Spleen (tissue), 13 donors: ENCODE measurements around the gene OR52B4. TPM values are rescaled to one million over a fixed set of nuclear protein-coding genes. Genes with fewer than 3 reads are reported as not detected.
"Not testable (repeated sequence)": the region's sequence is repeated elsewhere in the genome, so short reads cannot be mapped to it uniquely, and the experiment has no call there.

ENCODE experiments used
- DNase-seq: peaks from one replicate; pipeline ENCODE4 v3.0.0-alpha.2; 2020
- H3K27ac ChIP-seq, 8 donors: fragments of 200-600 bp; sonication (generic) in 7 of 8; 1 replicate in 4 of 8; 2 replicates in 4 of 8; pipeline versions ENCODE4 v1.5.0 to v1.8.0; 2016 to 2021; ENCODE audit warnings: inconsistent platforms in 4 of 8, mild to moderate bottlenecking in 4 of 8, moderate library complexity in 1 of 8
- H3K27me3 ChIP-seq, 7 donors: fragments of 200-600 bp; sonication (generic) in 6 of 7; replicated peaks in 1 of 7; 1 replicate in 4 of 7; 2 replicates in 3 of 7; pipeline versions ENCODE4 v1.5.0 to v1.8.0; 2016 to 2021; ENCODE audit warnings: inconsistent platforms in 3 of 7, mild to moderate bottlenecking in 1 of 7
- H3K36me3 ChIP-seq, 6 donors: fragments of 200-600 bp; sonication (generic) in 5 of 6; 1 replicate in 4 of 6; 2 replicates in 2 of 6; pipeline versions ENCODE4 v1.5.0 to v1.8.0; 2016 to 2021; ENCODE audit warnings: inconsistent platforms in 2 of 6
- H3K4me1 ChIP-seq, 6 donors: fragments of 200-600 bp; sonication (generic) in 5 of 6; 1 replicate in 3 of 6; 2 replicates in 3 of 6; pipeline versions ENCODE4 v1.5.0 to v1.8.0; 2016 to 2021; ENCODE audit warnings: inconsistent platforms in 3 of 6
- H3K4me3 ChIP-seq, 8 donors: fragments of 200-600 bp; sonication (generic) in 7 of 8; 1 replicate in 4 of 8; 2 replicates in 4 of 8; pipeline versions ENCODE4 v1.5.0 to v1.8.0; 2016 to 2021; ENCODE audit warnings: inconsistent platforms in 4 of 8, mild to moderate bottlenecking in 4 of 8, moderate library complexity in 2 of 8
- H3K9me3 ChIP-seq, 8 donors: fragments of 200-600 bp; sonication (generic) in 7 of 8; 1 replicate in 4 of 8; 2 replicates in 4 of 8; pipeline versions ENCODE4 v1.5.0 to v1.8.0; 2016 to 2021; ENCODE audit warnings: inconsistent platforms in 4 of 8
- POLR2A ChIP-seq, 3 donors: fragments of 450-650 bp; IDR thresholded peaks; one replicate each; pipeline ENCODE4 v1.5.1; 2017; ENCODE audit warnings: antibody characterized with exemption in 3 of 3, mild to moderate bottlenecking in 1 of 3
- POLR2AphosphoS5 ChIP-seq, 3 donors: sonication (generic); formaldehyde crosslinking; IDR thresholded peaks; one replicate each; pipeline ENCODE4 v1.5.1; 2017; ENCODE audit warnings: antibody characterized with exemption in 3 of 3
- WGBS, 5 donors: extraction: QIAGEN DNeasy Blood & Tissue Kit in 3 of 5; methylation state at CpG; one replicate each; pipeline versions ENCODE4 v1.1.5 to v1.1.7; 2013 to 2018; 5-methylcytosine and 5-hydroxymethylcytosine counted together
- intact Hi-C: fragments of 100-400 bp; cut with DNase I; formaldehyde crosslinking; loops from one replicate; pipeline ENCODE4 v1.15.0; 2023; ENCODE audit warnings: low total_unique reads
- long read RNA-seq, 2 donors: transcript quantifications; one replicate each; lab custom pipeline, GENCODE V29; 2026
- polyA plus RNA-seq, 3 donors: library from polyadenylated mRNA; stranded (reverse); fragments of 200-250 nt; gene quantifications; one replicate each; pipeline ENCODE4 v1.2.1, GENCODE V29; 2013
- total RNA-seq, 7 donors: library from RNA; depleted of rRNA in 3 of 7; stranded (reverse); fragments of >200 nt in 3 of 7; fragmentation: NEBNext Ultra II Directional in 4 of 7; extraction: Animal tissue kit (Norgen Biotek cat#: 25700) in 4 of 7; gene quantifications; one replicate each; pipeline versions ENCODE4 v1.1.0 to v1.2.1, GENCODE V29; 2016 to 2021
- TF ChIP-seq, protein P1 (sequence below), 11 experiments: fragments of 200-600 bp in 7 of 11; fragments of 450-650 bp in 4 of 11; sonication (generic) in 4 of 11; IDR thresholded peaks in 8 of 11; conservative IDR thresholded peaks in 3 of 11; 1 replicate in 7 of 11; 2 replicates in 4 of 11; pipeline versions ENCODE4 v1.4.0 to v1.8.0; 2016 to 2021; ENCODE audit warnings: antibody characterized with exemption in 11 of 11, inconsistent platforms in 4 of 11, mild to moderate bottlenecking in 1 of 11
- donor health status: healthy with polysubstance abuse.
- donor health status: DM: no; HTN: no; CAD: no; lungs with moderate emphysema.
- donor health status: DM: no; HTN: no; CAD: no.
- donor health status: Bipolar disorder and iron deficiency.
- donor health status: healthy.
- donor health status: DM: no; HTN: no; CAD: no.
- donor health status: DM: yes; HTN: yes; CAD: no.

The OR52B4 gene
- not detected for total RNA-seq
- not detected for polyA plus RNA-seq
- long read RNA-seq, donor 1: 0 reads
- long read RNA-seq, donor 2: 0 reads

DNA sequence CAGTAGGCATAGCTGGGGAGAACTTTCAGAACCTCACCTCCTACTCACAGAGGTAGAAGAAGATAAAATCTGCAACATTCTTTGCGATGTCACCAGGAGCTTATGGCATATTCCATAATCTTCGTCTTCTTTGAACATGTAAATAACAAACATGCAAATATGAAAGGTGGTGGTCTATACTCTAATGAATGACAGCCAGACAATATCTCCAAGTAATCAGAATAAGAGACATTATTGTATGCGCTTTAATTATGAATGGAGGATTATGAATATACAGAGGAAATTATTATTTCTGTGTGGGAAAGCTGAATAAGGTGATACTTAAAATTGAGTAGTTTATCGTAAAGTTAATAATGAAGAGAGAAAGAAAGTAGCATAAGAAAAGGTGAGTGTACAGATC is at the start of gene OR52B4:
Gene OR52B4 (minus strand): TSS at position 101 of the 400 bp plus-strand sequence. CDS start 91 bp downstream, at position 10.
- intact Hi-C loops: no loop called here
- 69 to 95% (median 86%) methylated on average over 4 of the region's 4 CpGs for WGBS, 5 donors
- TF ChIP-seq POLR2AphosphoS5 (IDR thresholded peaks at IDR 0.05) (no peak), POLR2A (IDR thresholded peaks at IDR 0.05) (no peak)
- TF ChIP-seq, protein P1, sequence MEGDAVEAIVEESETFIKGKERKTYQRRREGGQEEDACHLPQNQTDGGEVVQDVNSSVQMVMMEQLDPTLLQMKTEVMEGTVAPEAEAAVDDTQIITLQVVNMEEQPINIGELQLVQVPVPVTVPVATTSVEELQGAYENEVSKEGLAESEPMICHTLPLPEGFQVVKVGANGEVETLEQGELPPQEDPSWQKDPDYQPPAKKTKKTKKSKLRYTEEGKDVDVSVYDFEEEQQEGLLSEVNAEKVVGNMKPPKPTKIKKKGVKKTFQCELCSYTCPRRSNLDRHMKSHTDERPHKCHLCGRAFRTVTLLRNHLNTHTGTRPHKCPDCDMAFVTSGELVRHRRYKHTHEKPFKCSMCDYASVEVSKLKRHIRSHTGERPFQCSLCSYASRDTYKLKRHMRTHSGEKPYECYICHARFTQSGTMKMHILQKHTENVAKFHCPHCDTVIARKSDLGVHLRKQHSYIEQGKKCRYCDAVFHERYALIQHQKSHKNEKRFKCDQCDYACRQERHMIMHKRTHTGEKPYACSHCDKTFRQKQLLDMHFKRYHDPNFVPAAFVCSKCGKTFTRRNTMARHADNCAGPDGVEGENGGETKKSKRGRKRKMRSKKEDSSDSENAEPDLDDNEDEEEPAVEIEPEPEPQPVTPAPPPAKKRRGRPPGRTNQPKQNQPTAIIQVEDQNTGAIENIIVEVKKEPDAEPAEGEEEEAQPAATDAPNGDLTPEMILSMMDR (IDR thresholded peaks at IDR 0.05 in 8 of 11, conservative IDR thresholded peaks at IDR 0.05 in 3 of 11): no peak

DNA sequence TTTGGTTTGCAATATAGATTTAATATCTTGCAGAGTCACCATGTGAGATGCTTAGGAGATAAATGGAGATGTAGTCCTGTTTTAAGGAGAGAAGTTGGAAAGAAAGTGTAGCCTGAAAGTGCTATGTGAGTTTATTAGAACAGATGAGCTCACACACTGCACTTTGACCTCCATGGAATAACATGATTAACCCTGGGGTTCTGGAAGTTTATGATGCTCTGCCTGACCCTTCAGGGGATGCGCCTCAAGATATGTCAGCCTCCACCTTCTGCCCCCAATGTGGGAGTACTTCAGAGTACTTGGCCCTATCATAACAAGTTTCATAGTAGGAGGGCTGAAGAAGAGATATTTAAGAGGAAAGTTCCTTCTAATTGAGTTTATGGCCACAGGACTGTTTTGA is 48.6 kb upstream of the OR52B4 start:
- no peaks in the 10 kb centered on the region for H3K27me3 ChIP-seq
- H3K9me3 ChIP-seq: no peaks in the 10 kb centered on the region
- no peak overlapping the region for H3K27ac ChIP-seq
- DNase-seq: no peak
- 69 to 88% (median 78%) methylated on average over 1 of the region's 1 CpG for WGBS, 5 donors
- TF ChIP-seq, protein P1 (IDR thresholded peaks at IDR 0.05 in 8 of 11, conservative IDR thresholded peaks at IDR 0.05 in 3 of 11): no peak
- TF ChIP-seq POLR2AphosphoS5 (IDR thresholded peaks at IDR 0.05) (no peak), POLR2A (IDR thresholded peaks at IDR 0.05) (no peak)
- intact Hi-C loops: no loop called here
- no peak overlapping the region for H3K4me3 ChIP-seq
- H3K36me3 ChIP-seq: no peaks in the 10 kb centered on the region
- no peaks in the 10 kb centered on the region for H3K4me1 ChIP-seq

More for the DNA sequence above, at the start of gene OR52B4:
- Histone ChIP-seq H3K27ac (no peak within 1 kb of the TSS), H3K4me3 (no peak within 1 kb of the TSS), H3K27me3 (no peaks in the 10 kb centered on the region), H3K36me3 (no peaks in the 10 kb centered on the region), H3K4me1 (no peaks in the 10 kb centered on the region), H3K9me3 (peaks cover 0 to 4% (median 0%) of the 10 kb centered on the region in 8 donors)
- no peak for DNase-seq

DNA sequence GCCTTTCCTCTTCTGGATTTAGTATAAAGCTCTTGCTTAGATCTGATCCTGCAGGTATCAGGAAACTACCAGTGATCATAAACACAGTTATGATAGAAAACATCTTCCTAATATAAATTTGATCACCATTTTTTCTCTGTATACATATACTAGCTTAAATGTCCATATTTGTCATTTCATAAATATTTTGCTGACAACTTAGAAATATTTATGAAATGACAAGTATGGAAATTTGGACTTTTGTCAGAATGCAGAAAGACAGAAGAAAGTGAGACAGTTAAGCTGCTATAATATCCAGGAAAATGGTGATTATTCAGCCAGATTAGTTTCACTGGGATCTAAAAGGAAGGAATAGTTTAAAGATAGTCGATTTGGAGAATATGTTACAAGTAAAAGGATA is 48.1 kb upstream of the OR52B4 start:
- WGBS, 5 donors: 40 to 62% (median 55%) methylated on average over 1 of the region's 1 CpG
- Histone ChIP-seq H3K9me3 (no peaks in the 10 kb centered on the region), H3K4me1 (no peaks in the 10 kb centered on the region), H3K36me3 (no peaks in the 10 kb centered on the region), H3K27ac (no peak overlapping the region), H3K27me3 (no peaks in the 10 kb centered on the region), H3K4me3 (no peak overlapping the region)
- intact Hi-C loops: no loop called here
- TF ChIP-seq POLR2AphosphoS5 (IDR thresholded peaks at IDR 0.05): no peak
- TF ChIP-seq POLR2A (IDR thresholded peaks at IDR 0.05): no peak
- TF ChIP-seq, protein P1 (IDR thresholded peaks at IDR 0.05 in 8 of 11, conservative IDR thresholded peaks at IDR 0.05 in 3 of 11): no peak
- no peak for DNase-seq

DNA sequence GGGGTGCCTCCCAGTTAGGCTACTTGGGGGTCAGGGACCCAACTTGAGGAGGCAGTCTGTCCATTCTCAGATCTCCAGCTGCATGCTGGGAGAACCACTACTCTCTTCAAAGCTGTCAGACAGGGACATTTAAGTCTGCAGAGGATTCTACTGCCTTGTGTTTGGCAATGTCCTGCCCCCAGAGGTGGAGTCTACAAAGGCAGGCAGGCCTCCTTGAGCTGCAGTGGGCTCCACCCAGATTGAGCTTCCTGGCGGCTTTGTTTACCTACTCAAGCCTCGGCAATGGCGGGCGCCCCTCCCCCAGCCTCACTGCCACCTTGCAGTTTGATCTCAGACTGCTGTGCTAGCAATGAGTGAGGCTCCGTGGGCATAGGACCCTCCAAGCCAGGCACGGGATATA is 38.0 kb upstream of the OR52B4 start:
- 81 to 92% (median 90%) methylated on average over 5 to 6 of the region's 6 CpGs; no CpG with 5 or more reads in 1 of the 5 donors for WGBS, 5 donors
- H3K9me3 ChIP-seq, H3K27ac ChIP-seq, H3K36me3 ChIP-seq, H3K4me3 ChIP-seq, H3K4me1 ChIP-seq, DNase-seq, intact Hi-C loops, H3K27me3 ChIP-seq: not testable (repeated sequence)

DNA sequence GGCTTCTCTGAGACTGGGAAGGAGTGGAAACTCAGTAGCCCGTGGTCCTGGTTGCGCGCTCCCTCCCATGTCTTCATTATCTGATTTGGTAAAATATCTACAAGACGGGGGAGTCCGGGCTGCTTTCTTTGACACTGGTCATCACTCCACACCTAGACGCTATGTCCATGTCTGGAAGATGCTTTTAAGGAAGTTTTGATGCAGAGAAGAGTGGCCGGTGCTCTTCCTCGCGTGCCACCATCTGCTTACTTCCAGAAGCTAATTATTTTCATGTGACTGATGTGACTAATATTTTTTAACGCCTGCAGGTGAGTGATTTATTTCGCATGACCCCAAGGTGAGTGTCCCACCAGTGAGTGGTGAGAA is 25.7 kb upstream of the OR52B4 start:
- intact Hi-C loops: no loop called here
- H3K27me3 ChIP-seq: peaks cover 0 to 4% (median 0%) of the 10 kb centered on the region in 7 donors
- TF ChIP-seq POLR2AphosphoS5 (IDR thresholded peaks at IDR 0.05): no peak
- no peak for TF ChIP-seq POLR2A (IDR thresholded peaks at IDR 0.05)
- TF ChIP-seq, protein P1 (IDR thresholded peaks at IDR 0.05 in 8 of 11, conservative IDR thresholded peaks at IDR 0.05 in 3 of 11): no peak
- H3K4me1 ChIP-seq: peaks cover 7 to 37% (median 23%) of the 10 kb centered on the region in 6 donors
- no peak for DNase-seq
- peak overlapping the region in 7 of 8 donors; percentile 61 to 86 (median 80) for H3K4me3 ChIP-seq
- 23 to 42% (median 34%) methylated on average over 11 of the region's 11 CpGs for WGBS, 5 donors
- H3K27ac ChIP-seq: peak overlapping the region in 7 of 8 donors; percentile 87 to 95 (median 92)
- peaks cover 0 to 6% (median 4%) of the 10 kb centered on the region in 8 donors for H3K9me3 ChIP-seq
- peaks cover 3 to 26% (median 16%) of the 10 kb centered on the region in 6 donors for H3K36me3 ChIP-seq
